ENCODE results near the gene PIGC.

PIGC gene

DNA sequence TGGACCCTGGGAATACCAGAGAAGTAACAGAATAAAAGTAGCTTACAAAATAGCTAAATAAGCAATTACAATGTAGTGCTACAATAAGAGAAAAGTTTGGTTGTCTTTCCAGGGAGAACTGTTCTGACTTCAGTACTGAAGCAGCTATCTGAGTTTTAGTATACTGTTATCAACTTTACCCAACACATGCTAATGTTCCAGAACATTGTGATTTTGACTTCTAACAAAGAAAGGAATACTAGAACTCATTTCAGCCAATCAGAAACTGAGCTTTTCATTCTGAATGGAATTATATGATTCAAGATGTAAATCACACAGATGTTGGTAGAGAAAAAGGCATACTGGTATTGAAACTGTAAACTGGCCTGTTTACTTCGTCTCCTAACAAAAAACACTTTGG lies 23.5 kb downstream of the PIGC start, which contains the start of gene C1orf105:
Gene C1orf105, plus strand, starts transcription at position 301 of the 400 bp plus-strand sequence. CDS start 201 bp downstream, outside the sequence.
- Histone ChIP-seq H3K4me1 (ENCODE audit: control insufficient read depth, insufficient read depth, low read length, poor library complexity, severe bottlenecking) (no peaks in the 10 kb centered on the region), H3K9me3 (ENCODE audit: control insufficient read depth, low read length) (no peaks in the 10 kb centered on the region), H3K27ac (ENCODE audit: insufficient read depth, low read length, poor library complexity, severe bottlenecking) (no peak within 1 kb of the TSS), H3K4me3 (ENCODE audit: insufficient read depth, low read depth, low read length, poor library complexity, severe bottlenecking) (no peak within 1 kb of the TSS), H3K36me3 (ENCODE audit: control insufficient read depth, insufficient read depth, low read length) (no peaks in the 10 kb centered on the region), H3K27me3 (replicated peaks; ENCODE audit: control insufficient read depth, insufficient read depth, low read length, poor library complexity, severe bottlenecking) (no peaks in the 10 kb centered on the region)
- no peak for DNase-seq

DNA sequence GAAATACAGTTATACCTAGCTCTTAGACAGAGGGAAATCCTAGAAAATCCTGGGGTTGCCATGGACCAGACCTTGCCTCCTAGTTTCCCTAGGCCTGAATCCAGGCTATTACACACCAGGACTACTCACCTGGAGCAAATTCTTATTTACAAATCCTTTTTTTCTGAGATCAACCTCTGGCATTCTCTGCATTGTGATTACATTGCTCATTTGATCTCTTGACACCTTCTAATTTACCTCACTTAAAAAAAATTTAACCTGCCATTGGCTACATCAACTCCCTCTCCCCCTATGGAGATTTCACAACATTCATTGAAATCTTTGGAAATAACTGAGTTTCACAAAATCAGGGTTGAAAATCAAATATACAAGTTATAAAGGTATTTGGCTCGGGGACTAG lies 26.3 kb downstream of the PIGC start:
- Histone ChIP-seq H3K27ac (ENCODE audit: insufficient read depth, low read length, poor library complexity, severe bottlenecking) (no peak overlapping the region), H3K36me3 (ENCODE audit: control insufficient read depth, insufficient read depth, low read length) (no peaks in the 10 kb centered on the region), H3K4me3 (ENCODE audit: insufficient read depth, low read depth, low read length, poor library complexity, severe bottlenecking) (no peak overlapping the region), H3K4me1 (ENCODE audit: control insufficient read depth, insufficient read depth, low read length, poor library complexity, severe bottlenecking) (no peaks in the 10 kb centered on the region), H3K9me3 (ENCODE audit: control insufficient read depth, low read length) (no peaks in the 10 kb centered on the region), H3K27me3 (replicated peaks; ENCODE audit: control insufficient read depth, insufficient read depth, low read length, poor library complexity, severe bottlenecking) (no peaks in the 10 kb centered on the region)
- DNase-seq: no peak

DNA sequence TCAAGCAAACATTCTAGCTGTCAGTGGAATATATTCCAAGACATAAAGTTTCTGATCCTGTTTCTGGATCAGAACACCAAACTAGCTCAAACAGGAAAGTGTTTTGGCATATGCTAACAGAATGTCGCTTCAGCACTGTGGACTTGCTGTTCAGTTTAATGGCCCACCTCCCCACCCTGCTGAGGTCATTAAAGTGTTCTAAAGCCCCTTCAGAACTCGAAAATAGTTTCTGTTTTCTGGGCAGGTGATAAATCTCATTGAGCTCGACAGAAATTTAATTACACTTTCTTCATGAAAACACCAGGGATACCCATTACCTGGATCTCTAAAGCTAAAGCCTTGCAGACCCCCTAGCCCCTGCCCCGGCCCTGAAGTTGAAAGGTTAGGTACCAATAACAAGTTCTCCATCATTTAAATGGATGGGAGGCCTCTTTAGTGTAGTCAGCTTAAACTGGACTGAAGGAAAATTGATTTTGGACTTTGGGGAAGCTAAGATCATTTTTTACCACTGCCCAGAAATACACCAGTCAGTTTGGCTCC lies 27.3 kb downstream of the PIGC start:
- H3K27me3 ChIP-seq (replicated peaks; ENCODE audit: control insufficient read depth, insufficient read depth, low read length, poor library complexity, severe bottlenecking): no peaks in the 10 kb centered on the region
- no peaks in the 10 kb centered on the region for H3K36me3 ChIP-seq (ENCODE audit: control insufficient read depth, insufficient read depth, low read length)
- H3K27ac ChIP-seq (ENCODE audit: insufficient read depth, low read length, poor library complexity, severe bottlenecking): no peak overlapping the region
- no peak overlapping the region for H3K4me3 ChIP-seq (ENCODE audit: insufficient read depth, low read depth, low read length, poor library complexity, severe bottlenecking)
- DNase-seq: no peak
- H3K4me1 ChIP-seq (ENCODE audit: control insufficient read depth, insufficient read depth, low read length, poor library complexity, severe bottlenecking): no peaks in the 10 kb centered on the region
- no peaks in the 10 kb centered on the region for H3K9me3 ChIP-seq (ENCODE audit: control insufficient read depth, low read length)

DNA sequence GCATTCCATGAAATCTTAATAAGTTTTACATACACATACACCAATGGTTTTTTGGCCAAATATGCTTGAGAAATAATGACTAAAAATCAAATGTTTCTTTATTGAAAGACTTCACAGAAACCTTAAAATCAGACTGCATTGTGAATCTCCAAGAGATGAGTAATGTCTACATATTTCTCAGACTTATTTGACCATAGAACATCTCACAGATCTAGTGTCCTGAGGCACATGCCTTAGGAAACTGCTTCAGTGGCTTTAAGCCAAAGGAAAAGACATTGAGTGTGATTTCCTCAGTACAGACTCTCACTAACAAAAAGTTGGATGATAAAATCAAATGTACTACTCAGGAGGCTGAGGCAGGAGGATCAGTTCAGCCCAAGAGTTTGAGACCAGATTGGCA lies 29.5 kb downstream of the PIGC start:
- no peak overlapping the region for H3K27ac ChIP-seq (ENCODE audit: insufficient read depth, low read length, poor library complexity, severe bottlenecking)
- no peaks in the 10 kb centered on the region for H3K27me3 ChIP-seq (replicated peaks; ENCODE audit: control insufficient read depth, insufficient read depth, low read length, poor library complexity, severe bottlenecking)
- no peaks in the 10 kb centered on the region for H3K9me3 ChIP-seq (ENCODE audit: control insufficient read depth, low read length)
- H3K4me3 ChIP-seq (ENCODE audit: insufficient read depth, low read depth, low read length, poor library complexity, severe bottlenecking): no peak overlapping the region
- no peaks in the 10 kb centered on the region for H3K4me1 ChIP-seq (ENCODE audit: control insufficient read depth, insufficient read depth, low read length, poor library complexity, severe bottlenecking)
- H3K36me3 ChIP-seq (ENCODE audit: control insufficient read depth, insufficient read depth, low read length): no peaks in the 10 kb centered on the region
- no peak for DNase-seq

DNA sequence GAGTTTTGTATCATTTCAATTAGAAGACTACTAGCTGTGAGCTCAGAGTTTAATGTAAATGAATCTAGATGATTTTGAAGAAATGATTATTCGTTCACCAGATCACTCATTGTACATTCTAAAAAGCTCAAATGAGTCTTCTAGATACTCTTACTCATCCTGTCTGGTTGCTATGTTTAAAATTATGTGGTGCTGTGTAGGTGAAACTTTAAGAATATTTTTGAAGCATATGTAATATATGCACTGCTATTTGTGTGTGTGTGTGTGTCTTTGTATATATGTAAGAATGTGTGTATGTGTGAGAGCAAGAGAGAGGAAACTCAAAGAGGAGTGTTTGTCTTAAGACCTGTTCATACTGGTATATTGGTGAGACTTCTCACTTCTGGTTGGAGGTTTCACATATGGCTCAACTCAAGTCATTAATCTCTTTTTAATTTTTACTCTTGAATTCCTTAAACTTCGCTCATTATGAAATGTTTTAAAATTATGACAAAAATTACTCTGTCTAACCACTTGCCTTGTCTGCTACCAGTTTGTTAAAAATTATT lies 32.0 kb downstream of the PIGC start:
- no peak overlapping the region for H3K27ac ChIP-seq (ENCODE audit: insufficient read depth, low read length, poor library complexity, severe bottlenecking)
- DNase-seq: no peak
- no peak overlapping the region for H3K4me3 ChIP-seq (ENCODE audit: insufficient read depth, low read depth, low read length, poor library complexity, severe bottlenecking)
- no peaks in the 10 kb centered on the region for H3K27me3 ChIP-seq (replicated peaks; ENCODE audit: control insufficient read depth, insufficient read depth, low read length, poor library complexity, severe bottlenecking)
- no peaks in the 10 kb centered on the region for H3K9me3 ChIP-seq (ENCODE audit: control insufficient read depth, low read length)
- H3K4me1 ChIP-seq (ENCODE audit: control insufficient read depth, insufficient read depth, low read length, poor library complexity, severe bottlenecking): no peaks in the 10 kb centered on the region
- no peaks in the 10 kb centered on the region for H3K36me3 ChIP-seq (ENCODE audit: control insufficient read depth, insufficient read depth, low read length)

DNA sequence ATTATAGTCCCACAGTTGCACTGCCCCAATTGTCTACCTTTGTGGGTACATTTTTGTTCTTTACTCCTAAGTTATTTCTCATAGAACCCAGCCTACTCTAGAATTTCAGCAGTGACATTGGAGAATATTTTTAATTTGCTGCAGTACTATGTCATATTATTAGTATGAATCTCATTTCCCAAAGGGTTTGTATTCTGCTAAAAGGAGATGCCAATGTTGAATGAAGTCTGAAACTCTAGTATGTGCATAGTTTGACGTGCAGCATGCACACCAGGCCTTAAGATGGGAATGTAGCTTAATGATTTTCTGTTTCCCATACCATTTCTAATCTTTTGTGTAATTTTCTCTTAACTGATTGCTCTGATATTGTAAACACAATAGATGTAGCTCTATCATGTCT lies 33.8 kb downstream of the PIGC start:
- Histone ChIP-seq H3K4me3 (ENCODE audit: insufficient read depth, low read depth, low read length, poor library complexity, severe bottlenecking) (no peak overlapping the region), H3K4me1 (ENCODE audit: control insufficient read depth, insufficient read depth, low read length, poor library complexity, severe bottlenecking) (no peaks in the 10 kb centered on the region), H3K27me3 (replicated peaks; ENCODE audit: control insufficient read depth, insufficient read depth, low read length, poor library complexity, severe bottlenecking) (no peaks in the 10 kb centered on the region), H3K9me3 (ENCODE audit: control insufficient read depth, low read length) (no peaks in the 10 kb centered on the region), H3K36me3 (ENCODE audit: control insufficient read depth, insufficient read depth, low read length) (no peaks in the 10 kb centered on the region), H3K27ac (ENCODE audit: insufficient read depth, low read length, poor library complexity, severe bottlenecking) (no peak overlapping the region)
- no peak for DNase-seq

DNA sequence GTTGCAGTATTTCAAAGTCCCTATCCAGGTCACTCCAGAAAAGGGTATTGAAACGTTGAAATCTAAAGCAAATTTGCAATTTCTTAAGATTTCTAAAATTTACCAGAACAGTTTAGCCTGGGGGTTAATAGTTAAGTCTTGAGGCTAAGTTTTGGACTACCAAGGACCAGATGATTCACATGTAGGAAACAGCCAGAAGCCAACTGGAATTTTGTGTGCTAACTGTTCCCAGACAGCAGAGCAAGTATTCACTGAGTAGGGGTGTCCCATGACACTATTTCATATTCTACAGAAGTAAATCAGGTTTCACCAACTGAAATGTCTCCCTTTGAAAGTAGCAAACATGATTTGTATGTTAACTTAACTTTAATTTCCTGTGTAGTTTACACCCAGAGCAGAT lies 34.9 kb downstream of the PIGC start:
- H3K36me3 ChIP-seq (ENCODE audit: control insufficient read depth, insufficient read depth, low read length): no peaks in the 10 kb centered on the region
- no peaks in the 10 kb centered on the region for H3K27me3 ChIP-seq (replicated peaks; ENCODE audit: control insufficient read depth, insufficient read depth, low read length, poor library complexity, severe bottlenecking)
- no peak for DNase-seq
- no peaks in the 10 kb centered on the region for H3K9me3 ChIP-seq (ENCODE audit: control insufficient read depth, low read length)
- no peak overlapping the region for H3K27ac ChIP-seq (ENCODE audit: insufficient read depth, low read length, poor library complexity, severe bottlenecking)
- H3K4me1 ChIP-seq (ENCODE audit: control insufficient read depth, insufficient read depth, low read length, poor library complexity, severe bottlenecking): no peaks in the 10 kb centered on the region
- H3K4me3 ChIP-seq (ENCODE audit: insufficient read depth, low read depth, low read length, poor library complexity, severe bottlenecking): no peak overlapping the region

DNA sequence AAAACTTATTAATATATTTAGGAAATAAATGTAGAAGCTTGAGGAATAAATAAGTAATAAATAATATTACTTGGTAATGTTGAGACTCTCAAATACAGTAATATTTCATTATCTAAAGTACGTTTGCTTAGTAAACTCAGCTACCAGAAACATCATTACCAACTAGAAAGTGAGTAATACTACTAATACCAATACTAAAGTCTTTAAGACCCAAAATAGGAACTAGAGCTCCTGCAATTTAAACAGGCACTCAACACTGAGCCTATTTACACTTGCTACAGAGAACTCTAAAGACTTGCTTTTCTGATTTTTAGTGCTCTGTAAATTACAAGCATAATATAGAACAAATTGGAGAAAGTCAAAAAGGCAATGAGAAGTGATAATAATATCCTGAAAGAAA lies 36.9 kb downstream of the PIGC start:
- Histone ChIP-seq H3K27me3 (replicated peaks; ENCODE audit: control insufficient read depth, insufficient read depth, low read length, poor library complexity, severe bottlenecking) (no peaks in the 10 kb centered on the region), H3K27ac (ENCODE audit: insufficient read depth, low read length, poor library complexity, severe bottlenecking) (no peak overlapping the region), H3K4me3 (ENCODE audit: insufficient read depth, low read depth, low read length, poor library complexity, severe bottlenecking) (no peak overlapping the region), H3K9me3 (ENCODE audit: control insufficient read depth, low read length) (no peaks in the 10 kb centered on the region), H3K4me1 (ENCODE audit: control insufficient read depth, insufficient read depth, low read length, poor library complexity, severe bottlenecking) (no peaks in the 10 kb centered on the region), H3K36me3 (ENCODE audit: control insufficient read depth, insufficient read depth, low read length) (no peaks in the 10 kb centered on the region)
- no peak for DNase-seq

DNA sequence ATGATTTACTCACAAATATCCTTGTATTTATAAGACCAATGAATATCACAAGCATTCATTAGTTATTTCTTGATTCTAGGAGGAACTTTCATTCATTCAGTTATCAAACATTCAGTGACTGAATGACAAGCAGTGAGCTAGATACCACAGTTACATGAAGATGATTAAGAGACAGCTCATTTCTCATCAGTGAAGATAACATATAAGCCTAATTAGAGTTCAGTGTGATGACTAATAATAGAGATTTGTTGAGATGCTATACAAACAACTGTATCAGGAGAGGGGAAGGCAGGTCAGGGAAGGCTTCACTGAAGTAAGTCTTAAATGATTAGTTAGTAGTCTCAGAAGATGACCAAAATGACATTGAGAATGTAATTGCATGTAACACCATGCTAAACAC lies 38.0 kb downstream of the PIGC start:
- H3K4me3 ChIP-seq (ENCODE audit: insufficient read depth, low read depth, low read length, poor library complexity, severe bottlenecking): no peak overlapping the region
- no peaks in the 10 kb centered on the region for H3K9me3 ChIP-seq (ENCODE audit: control insufficient read depth, low read length)
- H3K36me3 ChIP-seq (ENCODE audit: control insufficient read depth, insufficient read depth, low read length): no peaks in the 10 kb centered on the region
- no peak overlapping the region for H3K27ac ChIP-seq (ENCODE audit: insufficient read depth, low read length, poor library complexity, severe bottlenecking)
- H3K27me3 ChIP-seq (replicated peaks; ENCODE audit: control insufficient read depth, insufficient read depth, low read length, poor library complexity, severe bottlenecking): no peaks in the 10 kb centered on the region
- H3K4me1 ChIP-seq (ENCODE audit: control insufficient read depth, insufficient read depth, low read length, poor library complexity, severe bottlenecking): no peaks in the 10 kb centered on the region
- no peak for DNase-seq

DNA sequence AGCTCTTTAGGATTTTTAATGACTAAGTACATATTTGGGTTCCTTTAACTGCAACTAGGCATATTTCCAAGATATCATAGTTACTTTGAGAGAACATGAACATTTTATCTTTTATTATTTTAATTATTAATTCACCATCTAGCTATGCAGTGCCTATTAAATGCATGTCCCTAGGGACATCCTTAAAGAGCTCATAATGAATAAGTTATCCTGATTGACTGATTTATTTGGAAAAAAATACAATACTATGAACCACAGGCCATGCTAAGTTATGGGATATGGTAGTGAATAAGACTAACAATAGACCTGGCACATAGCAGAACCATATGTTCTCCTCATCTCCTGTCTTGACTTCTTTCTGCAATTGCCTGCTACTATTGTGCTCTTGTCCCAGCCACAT lies 39.7 kb downstream of the PIGC start:
- no peak for DNase-seq
- Histone ChIP-seq H3K27ac (ENCODE audit: insufficient read depth, low read length, poor library complexity, severe bottlenecking) (no peak overlapping the region), H3K27me3 (replicated peaks; ENCODE audit: control insufficient read depth, insufficient read depth, low read length, poor library complexity, severe bottlenecking) (no peaks in the 10 kb centered on the region), H3K9me3 (ENCODE audit: control insufficient read depth, low read length) (no peaks in the 10 kb centered on the region), H3K4me3 (ENCODE audit: insufficient read depth, low read depth, low read length, poor library complexity, severe bottlenecking) (no peak overlapping the region), H3K36me3 (ENCODE audit: control insufficient read depth, insufficient read depth, low read length) (no peaks in the 10 kb centered on the region), H3K4me1 (ENCODE audit: control insufficient read depth, insufficient read depth, low read length, poor library complexity, severe bottlenecking) (peaks cover 7% of the 10 kb centered on the region)
